Measurements from ENCODE around the gene PHC2.

- TF ChIP-seq, protein P1, sequence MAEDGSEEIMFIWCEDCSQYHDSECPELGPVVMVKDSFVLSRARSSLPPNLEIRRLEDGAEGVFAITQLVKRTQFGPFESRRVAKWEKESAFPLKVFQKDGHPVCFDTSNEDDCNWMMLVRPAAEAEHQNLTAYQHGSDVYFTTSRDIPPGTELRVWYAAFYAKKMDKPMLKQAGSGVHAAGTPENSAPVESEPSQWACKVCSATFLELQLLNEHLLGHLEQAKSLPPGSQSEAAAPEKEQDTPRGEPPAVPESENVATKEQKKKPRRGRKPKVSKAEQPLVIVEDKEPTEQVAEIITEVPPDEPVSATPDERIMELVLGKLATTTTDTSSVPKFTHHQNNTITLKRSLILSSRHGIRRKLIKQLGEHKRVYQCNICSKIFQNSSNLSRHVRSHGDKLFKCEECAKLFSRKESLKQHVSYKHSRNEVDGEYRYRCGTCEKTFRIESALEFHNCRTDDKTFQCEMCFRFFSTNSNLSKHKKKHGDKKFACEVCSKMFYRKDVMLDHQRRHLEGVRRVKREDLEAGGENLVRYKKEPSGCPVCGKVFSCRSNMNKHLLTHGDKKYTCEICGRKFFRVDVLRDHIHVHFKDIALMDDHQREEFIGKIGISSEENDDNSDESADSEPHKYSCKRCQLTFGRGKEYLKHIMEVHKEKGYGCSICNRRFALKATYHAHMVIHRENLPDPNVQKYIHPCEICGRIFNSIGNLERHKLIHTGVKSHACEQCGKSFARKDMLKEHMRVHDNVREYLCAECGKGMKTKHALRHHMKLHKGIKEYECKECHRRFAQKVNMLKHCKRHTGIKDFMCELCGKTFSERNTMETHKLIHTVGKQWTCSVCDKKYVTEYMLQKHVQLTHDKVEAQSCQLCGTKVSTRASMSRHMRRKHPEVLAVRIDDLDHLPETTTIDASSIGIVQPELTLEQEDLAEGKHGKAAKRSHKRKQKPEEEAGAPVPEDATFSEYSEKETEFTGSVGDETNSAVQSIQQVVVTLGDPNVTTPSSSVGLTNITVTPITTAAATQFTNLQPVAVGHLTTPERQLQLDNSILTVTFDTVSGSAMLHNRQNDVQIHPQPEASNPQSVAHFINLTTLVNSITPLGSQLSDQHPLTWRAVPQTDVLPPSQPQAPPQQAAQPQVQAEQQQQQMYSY (CRISPR knock-in tag; IDR thresholded peaks at IDR 0.05) = no peak
- TF ChIP-seq MAZ (IDR thresholded peaks at IDR 0.05; ENCODE audit: borderline replicate concordance, low read depth, low read length) (no peak), MAZ (CRISPR knock-in tag; IDR thresholded peaks at IDR 0.05; ENCODE audit: low read depth) (no peak), XBP1 (CRISPR knock-in tag; IDR thresholded peaks at IDR 0.05) (no peak), NCOA2 (CRISPR knock-in tag; IDR thresholded peaks at IDR 0.05) (no peak), POLR2AphosphoS5 (IDR thresholded peaks at IDR 0.05; ENCODE audit: low read depth, low read length) (no peak), TRIM24 (CRISPR knock-in tag; IDR thresholded peaks at IDR 0.05) (no peak), EZH2 (conservative IDR thresholded peaks at IDR 0.05; ENCODE audit: low read depth, low read length) (no peak), KLF9 (CRISPR knock-in tag; IDR thresholded peaks at IDR 0.05; ENCODE audit: low read depth) (no peak), ZSCAN30 (CRISPR knock-in tag; IDR thresholded peaks at IDR 0.05) (no peak), ZFP41 (CRISPR knock-in tag; IDR thresholded peaks at IDR 0.05; ENCODE audit: borderline replicate concordance) (no peak), ZNF816 (CRISPR knock-in tag; IDR thresholded peaks at IDR 0.05; ENCODE audit: borderline replicate concordance) (no peak)
- TF ChIP-seq, protein P2, sequence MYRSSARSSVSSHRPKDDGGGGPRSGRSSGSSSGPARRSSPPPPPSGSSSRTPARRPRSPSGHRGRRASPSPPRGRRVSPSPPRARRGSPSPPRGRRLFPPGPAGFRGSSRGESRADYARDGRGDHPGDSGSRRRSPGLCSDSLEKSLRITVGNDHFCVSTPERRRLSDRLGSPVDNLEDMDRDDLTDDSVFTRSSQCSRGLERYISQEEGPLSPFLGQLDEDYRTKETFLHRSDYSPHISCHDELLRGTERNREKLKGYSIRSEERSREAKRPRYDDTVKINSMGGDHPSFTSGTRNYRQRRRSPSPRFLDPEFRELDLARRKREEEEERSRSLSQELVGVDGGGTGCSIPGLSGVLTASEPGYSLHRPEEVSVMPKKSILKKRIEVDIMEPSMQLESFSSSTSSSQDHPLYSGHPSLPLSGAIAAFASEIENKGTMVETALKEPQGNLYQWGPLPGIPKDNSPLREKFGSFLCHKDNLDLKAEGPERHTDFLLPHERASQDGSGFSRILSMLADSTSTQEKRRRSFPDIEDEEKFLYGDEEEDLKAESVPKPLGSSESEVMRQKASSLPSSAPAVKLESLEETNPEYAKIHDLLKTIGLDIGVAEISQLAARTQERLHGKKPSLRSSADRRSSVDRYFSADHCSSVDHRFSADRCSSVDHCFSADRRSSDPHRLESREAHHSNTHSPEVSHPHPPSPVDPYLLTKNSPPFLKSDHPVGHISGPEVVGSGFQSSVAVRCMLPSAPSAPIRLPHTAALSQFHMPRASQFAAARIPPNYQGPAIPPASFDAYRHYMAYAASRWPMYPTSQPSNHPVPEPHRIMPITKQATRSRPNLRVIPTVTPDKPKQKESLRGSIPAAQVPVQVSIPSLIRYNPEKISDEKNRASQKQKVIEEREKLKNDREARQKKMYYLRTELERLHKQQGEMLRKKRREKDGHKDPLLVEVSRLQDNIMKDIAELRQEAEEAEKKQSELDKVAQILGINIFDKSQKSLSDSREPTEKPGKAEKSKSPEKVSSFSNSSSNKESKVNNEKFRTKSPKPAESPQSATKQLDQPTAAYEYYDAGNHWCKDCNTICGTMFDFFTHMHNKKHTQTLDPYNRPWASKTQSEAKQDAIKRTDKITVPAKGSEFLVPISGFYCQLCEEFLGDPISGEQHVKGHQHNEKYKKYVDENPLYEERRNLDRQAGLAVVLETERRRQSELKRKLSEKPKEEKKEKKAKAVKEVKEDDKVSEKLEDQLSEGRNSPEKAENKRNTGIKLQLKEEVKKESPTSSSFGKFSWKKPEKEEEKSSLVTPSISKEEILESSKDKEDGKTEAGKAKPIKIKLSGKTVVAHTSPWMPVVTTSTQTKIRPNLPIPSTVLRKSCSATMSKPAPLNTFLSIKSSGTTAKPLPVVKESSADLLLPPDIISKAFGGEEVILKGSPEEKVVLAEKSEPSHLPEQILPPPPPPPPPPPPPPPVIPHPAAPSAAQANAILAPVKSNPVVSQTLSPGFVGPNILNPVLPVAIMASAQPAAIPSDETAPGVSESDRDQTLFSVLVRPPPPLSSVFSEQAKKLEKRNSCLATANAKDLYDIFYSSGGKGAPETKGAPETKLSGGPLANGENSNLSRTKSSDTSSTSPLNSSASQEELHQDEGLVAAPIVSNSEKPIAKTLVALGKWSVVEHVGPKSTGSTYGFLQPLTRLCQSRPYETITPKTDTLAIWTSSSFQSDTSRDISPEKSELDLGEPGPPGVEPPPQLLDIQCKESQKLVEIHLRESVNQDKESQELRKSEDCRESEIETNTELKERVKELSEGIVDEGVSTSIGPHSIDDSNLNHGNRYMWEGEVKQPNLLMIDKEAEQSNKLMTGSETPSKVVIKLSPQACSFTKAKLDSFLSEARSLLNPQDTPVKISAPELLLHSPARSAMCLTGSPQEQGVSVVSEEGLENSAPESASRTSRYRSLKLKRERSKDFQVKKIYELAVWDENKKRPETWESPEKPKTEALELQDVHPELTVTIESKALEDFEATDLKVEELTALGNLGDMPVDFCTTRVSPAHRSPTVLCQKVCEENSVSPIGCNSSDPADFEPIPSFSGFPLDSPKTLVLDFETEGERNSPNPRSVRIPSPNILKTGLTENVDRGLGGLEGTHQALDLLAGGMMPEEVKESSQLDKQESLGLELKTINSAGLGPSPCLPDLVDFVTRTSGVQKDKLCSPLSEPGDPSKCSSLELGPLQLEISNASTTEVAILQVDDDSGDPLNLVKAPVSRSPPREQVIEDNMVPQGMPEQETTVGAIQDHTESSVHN (CRISPR knock-in tag; IDR thresholded peaks at IDR 0.05) = no peak
Measured at GRCh38 chr1:33297911-33298622, 132.8 kb downstream of the PHC2 start.

All from HepG2 (cell line).